HG02763 (cell line): ENCODE results near the gene UBL7.

Source experiments
- ATAC-seq: cut with Tn5 transposase; IDR thresholded peaks from one replicate; pipeline ENCODE4 v1.9.1; 2021; ENCODE audit warnings: mild to moderate bottlenecking, moderate library complexity; ENCODE audit not compliant: unreplicated experiment

UBL7 gene

DNA sequence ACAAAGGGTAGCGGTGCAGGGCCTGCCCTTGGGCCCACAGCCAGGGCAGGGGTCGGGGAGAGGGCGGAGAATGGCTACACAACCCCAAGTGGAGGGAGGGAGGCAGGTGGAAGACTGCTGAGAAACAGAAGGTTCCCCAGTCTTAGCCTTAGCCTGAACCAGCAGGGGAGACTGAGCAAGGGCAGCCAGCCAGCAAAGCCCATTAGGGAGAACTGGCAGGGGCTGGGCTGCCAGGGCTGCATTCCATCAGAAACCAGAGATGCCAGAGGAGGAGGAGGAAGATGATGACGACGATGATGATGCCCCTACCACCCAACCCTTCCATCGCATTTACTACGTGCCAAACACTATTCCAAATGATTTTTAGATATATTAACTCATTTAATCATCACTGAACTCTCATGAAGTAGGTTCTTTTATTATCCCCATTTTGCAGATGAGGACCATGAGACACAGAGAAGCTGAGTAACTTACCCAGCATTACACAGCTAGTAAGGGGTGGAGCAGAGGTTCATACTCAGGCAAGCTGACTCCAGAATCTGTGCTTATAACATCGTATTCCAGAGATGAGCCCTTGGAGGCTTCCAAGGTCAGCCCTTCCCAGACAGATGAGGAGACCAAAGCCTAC is 35.9 kb downstream of the UBL7 start:
- no peak for ATAC-seq

DNA sequence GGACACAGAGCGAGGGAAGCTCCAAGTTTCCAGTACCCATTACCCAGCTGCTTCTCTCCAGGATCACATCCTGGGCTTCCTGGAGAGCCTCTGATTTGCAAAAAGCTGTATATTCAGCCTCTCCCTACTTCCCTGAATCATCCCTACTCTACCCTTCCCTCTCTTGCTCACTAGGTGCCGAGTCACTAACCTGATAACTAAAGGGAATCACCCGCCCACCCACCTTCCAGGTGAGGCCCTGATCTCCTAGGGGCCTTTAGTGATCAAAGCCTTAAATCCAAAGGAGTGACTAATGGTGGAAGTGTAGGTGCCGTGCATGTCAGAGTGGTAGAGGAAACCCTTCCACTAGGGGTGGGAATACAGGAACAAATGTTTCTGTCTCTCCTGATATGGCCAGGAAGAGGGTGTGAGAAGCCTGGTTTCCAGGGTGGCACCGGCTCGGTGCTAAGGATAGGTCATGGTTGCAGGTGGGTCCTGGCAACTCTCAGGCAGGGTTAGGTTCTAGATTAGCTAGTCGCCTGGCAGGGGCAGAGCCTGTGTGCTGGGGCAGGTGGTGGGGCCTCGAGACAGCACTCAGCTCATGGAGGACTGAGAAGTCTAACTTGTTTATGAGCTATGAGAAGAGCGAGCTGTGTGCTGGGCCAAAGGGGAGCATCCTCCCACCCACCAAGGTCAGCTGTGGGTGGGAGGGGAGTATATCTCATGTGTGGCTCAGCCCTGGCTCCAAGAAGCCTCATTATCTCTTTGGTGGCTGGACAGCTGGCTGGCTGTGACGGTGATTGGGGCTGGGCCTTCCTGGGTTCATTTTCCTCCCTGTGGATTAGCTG is 37.3 kb downstream of the UBL7 start:
- ATAC-seq: no peak

DNA sequence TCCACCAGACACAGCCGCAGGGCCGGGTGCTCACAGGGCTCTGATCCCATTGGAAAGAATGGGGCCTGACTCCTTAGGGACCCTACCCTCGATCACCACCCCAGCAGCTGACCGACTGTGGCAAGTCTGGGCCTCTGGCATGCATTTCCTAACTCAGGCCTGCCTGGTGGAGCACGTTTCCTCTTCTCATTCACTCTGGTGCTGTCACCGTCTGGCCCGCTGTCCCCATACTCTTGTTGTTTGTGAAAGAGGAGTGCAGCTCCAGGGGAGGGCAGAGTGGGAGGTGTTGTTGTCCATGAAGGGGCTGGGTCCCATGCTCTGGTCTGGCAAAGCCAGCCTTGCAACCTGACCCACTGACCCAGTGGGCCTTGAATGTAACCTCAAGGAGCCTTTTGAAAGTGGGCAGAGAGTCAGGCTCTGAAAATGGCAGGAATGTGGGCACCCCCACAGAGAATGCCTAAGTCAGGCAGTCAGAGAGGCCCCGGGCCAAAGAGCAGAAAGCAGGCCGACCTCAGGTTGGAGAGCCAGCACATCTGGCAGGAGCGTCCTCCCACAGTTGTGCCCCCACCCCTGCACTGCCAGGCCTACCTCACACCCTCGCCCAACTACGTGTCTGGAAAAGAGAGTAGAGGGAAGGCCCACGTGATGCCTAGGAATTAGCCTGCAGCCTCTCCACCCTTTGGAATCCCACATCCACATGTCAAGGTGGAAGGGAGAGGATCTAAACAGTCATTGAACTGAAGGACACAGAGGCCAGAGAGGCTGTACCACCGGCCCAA is 38.1 kb downstream of the UBL7 start:
- no peak for ATAC-seq

DNA sequence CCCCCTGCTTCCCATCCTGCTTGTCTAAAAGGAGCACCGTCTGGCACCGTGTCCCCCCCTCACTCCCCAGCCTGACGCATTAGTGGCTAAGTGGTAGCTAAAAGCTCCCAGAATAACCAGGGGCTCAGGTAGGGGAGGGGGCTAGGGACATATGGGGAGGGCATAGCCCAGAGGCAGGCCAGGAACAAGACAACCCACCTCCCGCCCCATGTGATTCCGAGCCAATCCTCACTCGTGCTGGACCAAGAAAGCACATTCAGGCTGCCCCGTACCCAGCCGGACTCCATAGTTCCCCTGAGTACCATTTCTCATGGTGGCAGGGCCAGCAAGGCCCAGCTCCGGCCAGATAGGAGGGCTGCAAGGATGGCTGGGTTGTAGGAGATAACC is 38.7 kb downstream of the UBL7 start:
- ATAC-seq: no peak

DNA sequence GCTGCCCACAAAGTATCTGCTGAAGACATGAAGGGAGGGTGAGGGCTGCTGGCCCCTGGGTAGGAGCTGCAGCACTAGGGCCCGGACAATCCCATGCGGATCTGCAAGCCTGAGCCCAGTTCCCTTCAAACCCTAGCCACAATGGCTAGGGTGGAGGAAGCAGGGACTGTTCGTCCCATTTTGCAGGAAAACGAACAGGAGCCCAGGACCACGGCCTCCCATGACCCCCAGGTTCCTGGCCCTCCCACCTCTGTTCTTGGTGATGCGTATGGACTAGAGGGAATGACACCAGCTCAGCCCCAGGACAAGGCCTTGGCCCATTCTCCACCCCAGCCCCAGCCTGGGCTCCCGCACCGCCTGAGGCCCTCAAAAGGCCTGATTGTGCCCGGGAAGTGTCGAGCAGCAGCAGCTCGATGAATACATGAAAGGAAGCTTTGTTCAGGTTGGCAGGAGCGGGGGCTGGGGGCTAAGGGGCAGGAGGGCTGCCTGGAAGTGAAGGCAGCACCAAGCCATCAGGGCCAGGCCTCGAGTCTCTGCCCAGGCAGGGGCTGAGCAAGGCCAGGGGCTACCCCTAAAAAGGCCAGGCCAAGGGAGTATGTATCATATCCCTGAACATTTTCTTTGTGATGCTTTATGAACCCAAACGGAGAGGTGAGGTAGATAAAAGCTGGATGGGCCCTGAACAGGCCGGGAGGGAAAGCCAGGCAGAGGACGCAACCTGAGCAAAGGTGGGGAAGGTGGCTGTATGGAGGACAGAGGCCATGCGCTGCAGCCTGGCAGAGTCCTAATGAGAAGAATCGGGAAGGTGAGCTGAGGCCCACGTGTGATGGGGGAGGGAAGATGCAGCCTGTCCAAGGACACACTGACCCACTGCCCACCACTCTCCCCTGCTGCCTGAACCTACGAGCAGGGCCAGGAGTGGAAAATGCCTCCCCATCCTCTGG is 39.4 kb downstream of the UBL7 start:
- ATAC-seq: no peak

GRCh38 chr15:74420193-74420905 is 40.6 kb downstream of the UBL7 start:
- ATAC-seq: no peak

DNA sequence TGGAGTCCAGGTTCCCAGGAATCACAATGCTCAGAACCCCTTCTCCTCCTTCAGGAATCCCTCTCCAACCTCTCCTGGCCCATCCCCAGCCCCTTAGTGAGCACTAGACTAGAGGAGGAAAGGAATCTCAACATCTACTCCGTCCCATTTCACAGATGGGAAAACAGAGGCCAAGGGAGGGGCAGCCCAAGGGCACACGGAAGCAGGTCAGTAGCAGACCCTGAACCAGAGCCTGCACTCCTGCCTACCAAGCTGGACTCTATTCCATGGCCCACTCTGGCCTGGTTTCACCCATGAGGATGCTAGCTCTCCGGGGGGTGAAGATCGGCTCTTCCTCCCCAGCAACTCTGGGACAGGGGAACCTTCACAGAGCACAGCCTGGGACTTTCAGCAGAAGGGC is 41.5 kb downstream of the UBL7 start:
- no peak for ATAC-seq

GRCh38 chr15:74418575-74419338 is 42.2 kb downstream of the UBL7 start:
- no peak for ATAC-seq

GRCh38 chr15:74417670-74418069 is 43.3 kb downstream of the UBL7 start:
- no peak for ATAC-seq

DNA sequence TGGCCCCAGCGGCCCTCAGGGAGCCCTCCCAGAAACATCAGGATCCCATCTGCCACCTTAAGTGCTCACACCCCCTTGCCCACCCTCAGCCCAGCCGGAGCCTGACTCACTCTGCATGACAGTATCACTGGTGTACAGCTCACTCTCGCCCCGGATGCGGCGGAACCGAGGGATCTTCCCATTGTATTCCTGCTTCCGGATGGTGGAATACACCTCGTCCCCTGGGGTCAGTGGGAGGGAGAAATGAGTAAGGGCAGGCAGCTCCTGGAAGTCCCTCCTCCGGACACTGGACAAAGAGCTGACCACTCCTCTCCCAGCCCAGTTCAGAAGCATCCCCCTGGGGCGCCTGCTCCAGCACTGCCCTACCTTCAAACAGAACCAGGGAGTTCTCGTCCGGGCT is 43.7 kb downstream of the UBL7 start:
- ATAC-seq: no peak

DNA sequence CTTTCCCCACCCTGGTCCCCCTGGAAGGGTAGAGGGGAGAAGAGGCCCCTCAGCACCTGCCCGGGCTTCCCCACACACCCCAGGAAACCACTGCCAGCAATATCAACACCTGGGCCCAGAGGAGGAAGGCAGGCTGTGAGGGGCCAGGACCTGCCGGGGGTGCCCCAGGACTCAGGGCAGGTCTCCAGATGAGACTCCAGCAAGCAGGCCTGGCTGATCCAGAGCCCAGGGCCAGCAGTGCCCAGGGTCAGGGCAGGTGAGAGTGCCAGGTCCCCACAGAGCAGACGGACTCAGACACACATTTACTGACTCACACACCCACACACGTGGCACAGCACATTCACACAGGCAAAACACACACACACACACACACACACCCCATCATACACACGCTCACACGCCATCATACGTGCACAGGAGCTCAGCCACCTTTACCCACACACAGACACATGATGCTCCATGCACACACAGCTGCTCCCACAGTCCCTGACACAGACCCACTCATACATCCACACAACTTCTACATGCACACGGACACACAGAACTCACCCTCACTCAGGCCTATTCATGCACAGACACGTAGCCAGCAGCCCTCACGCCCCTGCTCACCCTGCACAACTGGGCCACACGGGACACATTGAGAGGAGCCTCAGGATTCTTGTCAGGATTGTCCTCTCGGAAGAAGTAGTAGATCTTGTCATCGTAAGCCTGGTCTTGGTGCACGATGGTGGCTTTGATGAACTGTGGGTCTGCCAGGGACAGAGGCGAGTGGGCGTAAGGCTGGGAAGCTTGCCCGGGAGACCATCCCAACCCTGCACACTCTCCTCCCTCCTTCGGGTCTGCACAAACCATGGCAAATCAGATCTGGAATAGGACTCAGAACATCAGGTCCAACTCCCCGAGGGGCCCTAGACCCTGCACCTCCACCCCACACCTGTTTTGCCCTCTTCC is 44.7 kb downstream of the UBL7 start:
- no peak for ATAC-seq

- no peak for ATAC-seq
These were observed 46.2 kb downstream of the UBL7 start for GRCh38 chr15:74414603-74415338.

GRCh38 chr15:74414081-74414580 is 46.8 kb downstream of the UBL7 start:
- no peak for ATAC-seq

DNA sequence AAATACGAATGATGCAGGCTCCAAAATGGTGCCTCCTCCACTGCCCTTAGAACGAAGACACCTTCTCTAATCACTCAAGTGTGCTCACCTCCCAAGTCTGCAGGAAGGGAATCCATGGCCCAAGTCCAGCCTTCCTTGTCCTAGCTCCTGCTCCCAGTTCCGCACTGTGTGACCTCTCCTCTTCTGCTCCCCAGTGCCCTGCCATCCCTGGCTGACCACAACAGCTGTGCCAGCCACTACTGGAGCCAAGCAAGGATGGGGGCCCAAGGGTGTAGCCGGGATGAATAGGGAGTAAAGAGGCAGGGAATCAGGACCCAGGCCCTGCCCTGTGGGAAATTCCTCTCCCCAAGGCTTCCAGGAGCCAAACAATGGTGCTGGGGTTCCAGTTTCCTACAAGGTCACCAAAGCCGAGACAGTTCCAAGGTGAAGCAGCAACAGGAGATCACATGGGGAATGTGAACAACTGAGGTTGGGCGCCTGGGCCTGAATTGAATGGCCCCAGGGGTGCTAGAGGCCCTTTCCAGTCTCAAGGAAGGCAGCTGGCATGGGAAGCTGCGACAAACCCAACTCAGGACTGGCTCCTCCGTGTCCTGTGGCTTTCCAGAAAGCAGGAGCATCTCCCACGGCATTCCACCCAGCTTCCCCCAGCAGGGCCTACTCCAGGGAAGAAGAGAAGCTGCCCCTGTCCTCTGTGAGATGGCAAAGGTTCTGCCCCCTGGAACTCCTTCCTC is 47.4 kb downstream of the UBL7 start:
- ATAC-seq: no peak

DNA sequence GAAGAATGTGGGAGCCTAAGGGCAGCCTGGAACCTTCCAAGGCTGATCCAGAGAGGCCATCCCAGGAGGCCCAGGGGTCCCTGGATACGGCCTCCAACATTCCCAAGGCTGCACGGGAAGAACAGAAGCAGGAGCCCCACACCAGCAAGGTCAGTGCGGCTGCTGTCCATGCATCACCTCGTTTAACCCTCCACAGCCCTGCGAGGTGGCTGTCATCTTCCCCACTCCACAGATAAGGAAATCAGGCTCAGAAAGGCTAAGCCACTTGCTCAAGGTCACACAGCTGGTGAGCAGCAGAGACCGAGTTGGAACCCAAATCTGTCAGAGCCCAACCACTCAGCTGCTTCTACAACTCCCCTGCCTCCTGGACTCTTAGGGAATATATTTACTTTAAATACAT is 48.8 kb downstream of the UBL7 start:
- ATAC-seq: no peak

- no peak for ATAC-seq
These were observed 49.3 kb downstream of the UBL7 start for GRCh38 chr15:74411686-74412085.

DNA sequence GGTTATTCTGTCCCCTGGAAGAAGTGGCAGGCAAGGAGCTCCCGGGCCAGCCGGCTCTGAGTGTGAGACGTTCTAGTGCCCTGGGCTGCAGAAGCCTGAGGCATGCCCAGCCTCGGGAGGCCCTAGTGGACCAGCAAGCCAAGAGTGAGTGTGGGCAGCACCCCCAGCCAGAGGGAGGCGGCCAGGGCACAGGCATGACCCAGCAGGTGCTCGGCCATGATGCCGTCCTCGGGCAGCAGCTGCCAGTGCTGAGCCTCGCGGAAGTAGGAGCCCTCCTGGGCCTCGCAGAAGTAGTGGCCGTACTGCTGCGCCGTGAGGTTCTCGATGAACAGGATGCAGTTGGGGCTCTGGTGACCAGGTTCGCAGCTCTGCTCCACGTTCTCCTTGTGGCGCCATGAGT is 50.5 kb downstream of the UBL7 start:
- ATAC-seq: no peak
